ENCODE measurements around the gene C1orf232. TPM values are rescaled to one million over a fixed set of nuclear protein-coding genes. Genes with fewer than 3 reads are reported as not detected.
A peak's percentile ranks its signal among the peaks of the same experiment; 100 is the strongest.

Gene C1orf232
- not detected in 2 replicates for total RNA-seq (2014; rRNA removed; shearing (Covaris generic))

DNA sequence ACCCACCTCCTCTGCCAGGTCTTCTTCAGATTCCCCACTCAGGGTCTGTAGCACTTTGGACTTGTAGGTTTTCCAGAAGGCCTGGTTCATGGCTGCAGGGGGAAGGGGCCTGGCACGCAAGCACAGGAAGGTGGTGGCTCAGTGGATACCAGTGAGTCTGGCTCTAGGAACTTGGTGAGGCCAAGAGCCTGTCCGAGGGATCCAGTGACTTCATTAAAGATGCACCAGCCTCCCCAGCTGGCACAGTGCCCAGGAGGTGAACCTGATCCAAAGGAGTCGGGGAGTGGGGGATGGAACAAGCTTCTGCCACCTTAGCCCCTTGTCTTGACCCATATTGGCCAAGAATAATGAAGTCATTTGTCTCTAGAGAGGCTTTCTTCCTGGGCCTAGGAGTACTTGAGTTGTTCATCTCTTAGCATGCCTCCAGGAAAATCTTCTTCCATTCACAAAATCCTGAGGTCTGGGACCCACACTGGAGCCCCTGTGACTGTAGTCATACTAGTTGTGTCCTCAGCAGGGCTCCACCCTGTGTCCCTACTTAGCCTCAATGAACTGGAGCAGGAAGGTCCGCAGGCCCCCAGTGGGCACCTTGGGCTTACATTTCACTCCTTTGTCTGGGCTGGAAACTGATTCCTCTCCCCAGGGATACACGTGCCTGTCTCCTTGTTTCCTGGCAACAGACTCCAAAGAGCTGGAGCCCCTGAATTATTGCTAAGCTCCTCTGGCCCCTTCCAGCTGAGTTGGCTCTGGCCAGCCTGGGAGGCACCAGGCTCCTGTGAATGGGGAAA is at the start of gene C1orf232:
Gene C1orf232 (minus strand): TSS at position 554 of the 788 bp plus-strand sequence. CDS start 464 bp downstream, at position 90.
- no peak for DNase-seq (ENCODE audit: low read depth)

DNA sequence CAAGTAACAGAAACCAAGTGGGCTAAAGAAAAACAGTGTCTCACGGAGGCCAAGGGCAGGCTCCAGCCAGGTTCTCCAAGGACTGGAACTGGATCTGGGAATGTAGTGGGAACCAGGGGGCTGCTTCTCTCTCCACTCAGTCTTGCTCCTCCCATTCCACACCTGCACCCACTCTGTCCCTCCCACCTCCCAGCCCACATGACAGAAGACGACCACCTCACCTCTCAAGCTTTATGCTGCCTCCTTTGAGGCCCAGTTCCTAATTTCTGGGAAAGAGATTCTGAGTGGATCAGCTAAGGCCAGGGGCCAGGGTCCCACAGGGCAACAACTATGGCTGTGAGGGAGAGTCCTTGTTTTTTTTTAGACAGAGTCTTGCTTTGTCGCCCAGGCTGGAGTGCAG is 46.5 kb upstream of the C1orf232 start:
- no peak for DNase-seq (ENCODE audit: low read depth)

DNA sequence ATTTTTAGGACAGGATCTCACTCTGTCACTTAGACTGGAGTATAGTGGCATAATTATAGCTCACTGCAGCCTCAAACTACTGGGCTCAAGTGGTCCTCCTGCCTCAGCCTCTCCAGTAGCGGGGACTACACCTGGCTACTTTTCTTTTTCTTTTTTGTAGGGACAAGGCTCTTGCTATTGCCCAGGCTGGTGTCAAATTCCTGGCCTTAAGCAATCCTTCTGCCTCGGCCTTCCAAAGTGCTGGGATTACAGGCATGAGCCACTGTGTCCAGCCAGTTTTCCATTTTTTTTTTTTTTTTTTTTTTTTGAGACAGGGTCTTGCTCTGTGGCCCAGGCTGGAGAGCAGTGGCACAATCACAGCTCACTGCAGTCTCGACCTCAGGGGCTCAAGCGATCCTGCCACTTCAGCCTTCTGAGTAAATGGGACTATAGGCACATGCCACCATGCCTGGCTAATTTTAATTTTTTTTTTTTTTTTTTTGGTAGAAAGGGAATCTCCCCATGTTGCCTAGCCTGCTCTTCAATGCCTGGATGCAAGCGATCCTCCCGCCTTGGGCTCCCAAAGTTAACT is 44.7 kb upstream of the C1orf232 start:
- no peak for DNase-seq (ENCODE audit: low read depth)

DNA sequence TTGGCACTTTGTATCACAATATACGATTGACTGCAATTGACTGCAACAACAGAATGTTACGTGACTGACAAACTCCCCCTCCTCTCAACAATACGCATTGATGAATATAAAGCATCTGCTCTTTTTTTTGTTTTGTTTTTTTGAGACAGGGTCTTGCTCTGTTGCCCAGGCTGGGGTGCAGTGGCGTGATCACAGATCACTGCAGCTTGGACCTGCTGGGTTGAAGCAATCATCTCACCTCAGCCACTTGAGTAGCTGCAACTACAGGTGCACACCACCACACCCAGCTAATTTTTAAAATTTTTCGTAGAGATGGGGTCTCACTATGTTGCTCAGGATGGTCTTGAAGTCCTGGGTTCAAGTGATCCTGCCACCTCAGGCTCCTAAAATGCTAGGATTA is 44.0 kb upstream of the C1orf232 start:
- no peak for DNase-seq (ENCODE audit: low read depth)

DNA sequence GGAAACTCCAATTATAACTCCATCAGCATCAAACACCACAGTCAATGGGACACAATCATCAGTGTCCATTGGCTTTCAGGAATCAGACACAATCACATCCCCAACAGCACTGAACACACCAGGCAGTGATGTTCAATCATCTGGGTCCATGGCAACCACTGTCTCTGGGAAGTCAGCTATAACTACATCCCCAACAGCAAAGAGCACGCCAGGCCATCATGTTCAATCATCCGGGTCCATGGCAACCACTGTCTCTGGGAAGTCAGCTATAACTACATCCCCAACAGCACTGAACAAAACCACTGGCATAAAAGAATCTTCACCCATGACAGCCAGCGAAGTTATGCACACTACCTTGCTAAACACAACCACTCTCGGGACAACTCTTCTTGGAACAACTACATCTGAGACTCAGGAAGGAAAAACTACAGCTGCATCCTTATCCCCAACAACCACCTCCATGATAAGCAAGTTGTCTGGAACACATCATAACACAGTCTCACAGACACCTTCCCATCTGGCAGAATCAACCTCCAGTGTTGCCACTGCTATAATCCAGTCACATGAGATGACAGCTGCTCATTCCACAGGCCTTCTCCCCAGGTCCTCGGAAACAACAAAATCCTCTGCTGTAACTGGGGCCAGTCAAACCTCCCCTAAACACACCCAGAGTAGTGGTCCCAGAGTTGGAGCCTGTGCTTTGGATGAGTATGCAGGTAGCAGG is 41.5 kb upstream of the C1orf232 start:
- DNase-seq (ENCODE audit: low read depth), result no peak

DNA sequence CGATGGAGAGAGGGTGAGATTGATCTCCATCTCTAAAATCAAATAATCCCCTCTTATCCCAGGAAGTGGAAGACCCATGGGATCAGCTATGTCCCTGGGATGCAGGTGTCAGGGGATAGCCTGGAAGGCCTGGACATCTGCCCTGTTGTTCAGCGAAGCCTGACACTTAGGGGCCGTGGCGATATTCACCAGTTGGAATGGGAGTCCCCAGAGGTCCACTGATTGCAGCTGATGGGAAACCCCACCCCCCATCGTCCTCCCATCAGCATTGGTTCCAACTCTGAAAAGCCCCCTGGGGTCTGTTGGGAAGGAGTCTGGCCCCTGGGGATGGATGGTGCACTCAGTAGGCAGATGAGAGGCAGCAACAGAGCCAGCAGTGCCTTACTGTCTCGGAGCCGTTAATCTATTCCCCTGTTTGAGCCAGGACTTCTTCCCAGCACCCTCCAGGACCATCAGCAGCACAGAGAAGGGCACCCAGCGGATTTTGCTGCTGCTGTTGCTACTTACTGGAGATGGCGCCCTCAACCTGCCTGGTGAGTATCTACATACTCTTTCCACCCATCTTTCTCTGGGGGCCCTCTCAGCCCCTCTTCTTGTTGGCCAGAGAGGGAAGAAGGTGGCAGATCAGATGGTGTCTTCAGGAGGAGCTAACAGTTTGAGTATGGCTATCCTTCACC is 35.0 kb upstream of the C1orf232 start:
- DNase-seq (ENCODE audit: low read depth), result no peak

DNA sequence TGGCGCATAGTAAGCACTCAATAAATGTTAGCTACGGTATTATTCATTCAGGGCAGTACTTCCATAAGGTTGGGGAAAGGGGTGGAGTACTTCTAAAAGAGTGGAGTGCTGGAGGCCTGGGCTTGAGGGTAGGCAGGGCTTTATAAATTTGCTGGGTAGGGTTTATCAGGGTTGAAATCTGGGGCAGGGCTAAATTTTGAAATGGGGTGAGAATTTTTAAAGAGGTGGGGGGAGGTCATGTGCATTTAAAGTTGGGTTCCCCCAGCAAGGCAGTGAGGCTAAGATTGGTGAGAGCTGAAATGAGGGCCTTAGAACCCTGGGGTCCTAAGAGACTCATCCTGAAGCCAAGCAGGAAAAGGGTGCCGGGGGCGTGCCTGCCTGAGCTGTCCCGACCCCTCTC is 31.6 kb upstream of the C1orf232 start:
- DNase-seq (ENCODE audit: low read depth), result no peak

DNA sequence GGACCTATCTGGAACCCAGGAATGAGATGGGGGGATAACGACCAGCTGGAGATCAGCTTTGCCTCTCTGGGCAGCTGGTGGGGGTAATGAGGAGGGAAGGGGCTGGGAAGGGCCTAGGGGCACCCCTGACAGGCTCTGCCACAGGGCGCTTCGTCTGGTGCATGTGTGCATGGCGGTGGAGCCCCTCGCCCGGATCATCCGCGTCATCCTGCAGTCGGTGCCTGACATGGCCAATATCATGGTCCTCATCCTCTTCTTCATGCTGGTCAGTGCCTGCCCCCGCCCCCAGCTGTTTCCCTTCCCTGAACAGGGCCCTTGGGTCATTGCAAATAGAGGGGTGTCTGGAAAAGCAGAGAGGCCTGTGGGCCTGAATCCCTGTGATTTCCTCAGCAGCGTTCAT is 29.1 kb upstream of the C1orf232 start:
- DNase-seq (ENCODE audit: low read depth), result no peak

DNA sequence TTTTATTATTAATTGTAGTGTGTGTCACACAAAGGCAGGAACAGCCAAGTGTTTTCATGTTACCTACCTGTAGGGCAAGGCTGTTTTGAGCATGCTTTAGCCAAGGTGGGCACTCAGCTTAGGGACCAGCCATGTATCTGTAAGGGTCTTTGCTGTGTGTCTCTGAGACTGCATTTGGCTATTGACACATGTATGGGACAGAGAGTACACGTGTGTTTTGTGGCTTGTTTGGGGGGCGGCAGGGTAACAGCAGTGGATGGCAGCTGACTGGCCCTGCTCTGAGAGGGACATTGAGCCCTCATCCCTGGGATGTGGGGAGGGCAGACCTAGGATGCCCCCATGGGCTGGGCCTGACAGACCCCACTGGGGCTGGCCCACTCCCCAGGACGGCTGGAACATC is 28.5 kb upstream of the C1orf232 start:
- no peak for DNase-seq (ENCODE audit: low read depth)

DNA sequence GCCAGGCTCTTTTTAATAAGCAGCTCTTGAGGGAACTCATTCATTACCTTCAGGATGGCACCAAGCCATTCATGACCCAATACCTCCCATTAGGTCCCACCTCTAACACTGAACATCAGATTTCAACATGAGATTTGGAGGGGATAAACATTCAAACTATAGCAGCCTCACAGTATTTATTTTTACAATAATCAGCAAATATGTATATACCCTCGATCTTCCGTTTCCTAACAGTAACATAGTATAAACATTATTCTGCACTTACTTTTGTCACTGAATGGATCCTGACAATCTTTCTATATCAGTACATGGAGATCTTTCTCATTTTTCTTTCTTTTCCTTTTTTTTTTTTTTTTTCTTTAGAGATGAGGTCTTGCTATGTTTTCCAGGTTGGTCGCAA is 27.0 kb upstream of the C1orf232 start:
- no peak for DNase-seq (ENCODE audit: low read depth)

DNA sequence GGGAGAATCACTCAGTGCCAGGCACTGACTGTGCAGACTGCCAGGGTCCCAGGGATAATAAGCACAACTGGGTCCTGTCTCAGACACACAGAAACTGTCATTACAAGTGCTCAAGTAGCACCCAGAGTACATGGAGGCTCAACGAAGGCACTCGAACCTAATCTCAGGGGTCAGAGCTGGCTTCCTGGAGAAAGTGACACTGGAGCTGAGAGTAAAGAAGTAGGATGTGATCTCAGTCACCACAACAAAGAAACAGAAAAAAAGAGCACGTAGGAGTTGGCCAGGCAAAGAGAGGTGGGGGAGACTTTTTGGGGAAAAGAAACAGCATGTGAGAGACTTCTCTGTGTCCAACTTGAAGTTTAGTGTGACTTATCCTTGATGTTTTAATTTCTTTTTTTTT is 23.0 kb upstream of the C1orf232 start:
- DNase-seq (ENCODE audit: low read depth), result no peak

DNA sequence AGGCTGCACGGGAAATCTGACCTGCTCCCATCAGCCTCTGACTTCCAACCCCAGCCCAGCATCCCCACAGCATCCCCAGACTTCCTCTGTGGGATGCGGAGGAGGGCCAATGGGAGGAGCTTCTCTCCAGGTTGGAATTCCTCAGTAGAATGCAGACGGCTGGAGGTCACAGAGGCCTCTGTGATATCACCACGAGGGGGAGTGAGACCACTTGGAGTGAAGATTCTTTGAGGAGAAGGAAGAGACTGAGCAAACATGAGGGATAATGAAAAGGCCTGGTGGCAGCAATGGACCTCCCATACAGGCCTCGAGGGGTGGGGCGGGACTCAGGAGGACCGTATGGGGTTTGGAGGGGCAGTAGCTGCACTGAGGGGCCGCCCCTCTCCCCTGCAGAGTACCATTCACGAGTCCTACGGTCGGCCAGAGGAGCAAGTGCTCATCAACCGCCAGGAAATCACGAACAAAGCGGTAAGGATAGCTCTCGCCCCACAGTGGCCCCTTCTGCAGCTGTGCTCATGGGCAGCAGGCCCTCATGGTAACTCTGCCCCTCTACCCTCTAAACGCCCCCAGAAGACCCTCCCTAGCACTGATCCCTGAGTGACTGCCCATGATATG is 21.7 kb upstream of the C1orf232 start, which contains the start of gene CATSPER4:
Gene CATSPER4 (plus strand): TSS at position 230 of the 615 bp plus-strand sequence. CDS start 26 bp downstream, at position 256.
- peak; percentile 43 for DNase-seq (ENCODE audit: low read depth)

DNA sequence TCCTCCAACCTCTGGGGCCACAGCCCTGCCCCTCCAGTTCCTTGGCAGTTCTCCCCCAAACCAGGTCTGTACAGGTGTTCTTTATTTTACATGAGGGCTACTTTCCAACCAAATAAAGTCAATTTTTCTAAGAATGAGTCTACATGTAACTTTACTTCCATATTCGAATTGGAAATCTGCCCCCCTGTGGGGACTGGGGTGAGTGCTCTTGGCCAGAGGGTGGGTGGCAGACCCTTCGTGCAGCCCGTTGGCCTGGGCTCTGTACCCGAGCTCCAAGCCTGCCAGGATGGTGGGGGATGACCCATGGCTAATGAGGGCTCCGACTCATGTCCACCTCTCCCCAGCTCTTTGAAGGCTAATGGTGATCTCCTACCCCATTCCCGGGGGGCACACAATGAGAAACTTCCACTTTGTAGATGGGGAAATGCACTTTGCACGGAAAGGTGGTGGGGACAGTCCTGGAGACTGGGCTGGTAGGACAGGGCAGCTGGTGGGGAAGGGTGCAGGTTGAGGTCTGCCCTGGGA is 21.1 kb upstream of the C1orf232 start:
- DNase-seq (ENCODE audit: low read depth), result no peak

DNA sequence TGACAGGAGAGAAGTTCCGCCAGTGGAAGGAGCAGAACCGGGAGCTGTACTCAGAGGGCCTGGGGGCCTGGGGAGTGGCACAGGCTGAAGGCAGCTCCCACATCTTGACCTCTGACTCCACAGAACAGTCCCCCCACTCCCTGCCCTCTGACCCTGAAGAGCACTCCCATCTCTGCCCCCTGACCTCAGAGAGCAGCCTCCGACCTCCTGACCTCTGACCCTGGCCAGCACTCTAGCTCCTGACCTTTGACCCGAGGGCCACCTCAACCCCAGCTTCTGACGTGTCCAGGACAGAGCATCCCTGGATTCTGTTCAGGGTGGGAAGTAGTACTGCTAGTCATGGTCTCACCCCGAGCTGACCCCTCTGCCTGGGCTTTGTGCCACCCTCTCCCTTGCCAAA is 20.6 kb upstream of the C1orf232 start:
- DNase-seq (ENCODE audit: low read depth), result no peak

DNA sequence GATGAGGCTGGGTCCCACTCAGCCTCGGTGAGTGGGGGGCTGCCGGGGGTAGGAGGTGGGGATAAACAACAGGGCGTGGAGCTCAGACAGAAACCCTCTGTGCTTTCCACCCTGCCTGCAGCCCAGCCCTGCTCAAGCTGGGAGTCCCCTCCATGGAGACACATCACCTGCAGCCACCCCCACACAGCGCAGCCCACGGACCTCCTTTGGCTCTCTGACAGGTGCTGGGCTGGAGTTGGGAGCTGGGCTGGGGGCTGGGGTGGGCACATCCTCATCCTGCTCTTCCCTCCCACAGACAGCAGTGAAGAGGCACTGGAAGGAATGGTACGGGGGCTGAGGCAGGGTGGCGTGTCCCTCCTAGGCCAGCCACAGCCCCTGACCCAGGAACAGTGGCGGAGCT is 19.7 kb upstream of the C1orf232 start:
- no peak for DNase-seq (ENCODE audit: low read depth)

DNA sequence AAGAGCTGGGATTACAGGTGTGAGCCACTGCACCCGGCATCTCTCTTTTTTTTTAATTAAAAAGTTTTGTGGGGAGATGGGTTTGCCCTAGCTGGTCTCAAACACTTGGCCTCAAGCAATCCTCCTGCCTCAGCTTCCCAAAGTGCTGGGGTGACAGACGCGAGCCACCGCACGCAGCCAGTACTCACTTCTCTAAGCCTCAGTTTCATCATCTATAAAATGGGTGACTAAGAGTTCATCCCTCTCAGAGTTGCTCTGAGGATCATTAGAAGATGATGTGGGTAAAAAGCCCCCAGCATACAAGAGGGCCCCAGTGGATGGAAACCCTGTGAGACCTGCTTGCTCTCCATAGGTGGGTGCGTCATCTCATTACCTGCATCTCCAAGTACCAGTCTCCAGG is 19.1 kb upstream of the C1orf232 start:
- no peak for DNase-seq (ENCODE audit: low read depth)

DNA sequence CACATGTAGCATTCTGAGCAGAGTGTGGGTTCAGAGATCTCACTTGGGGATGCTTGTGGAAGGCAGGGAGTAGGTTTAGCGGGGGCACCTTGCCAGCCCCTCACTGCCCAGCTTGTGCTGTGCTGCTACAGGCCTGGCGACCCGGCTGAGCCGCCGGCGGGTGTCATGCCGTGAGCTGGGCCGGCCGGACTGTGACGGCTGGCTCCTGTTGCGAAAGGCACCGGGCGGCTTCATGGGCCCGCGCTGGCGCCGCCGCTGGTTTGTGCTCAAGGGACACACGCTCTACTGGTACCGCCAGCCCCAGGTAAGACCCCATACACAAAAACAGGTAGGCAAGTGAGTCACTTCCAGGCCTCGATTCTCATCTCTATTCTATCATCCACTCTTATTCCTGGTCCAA is 16.1 kb upstream of the C1orf232 start:
- DNase-seq (ENCODE audit: low read depth), result no peak

DNA sequence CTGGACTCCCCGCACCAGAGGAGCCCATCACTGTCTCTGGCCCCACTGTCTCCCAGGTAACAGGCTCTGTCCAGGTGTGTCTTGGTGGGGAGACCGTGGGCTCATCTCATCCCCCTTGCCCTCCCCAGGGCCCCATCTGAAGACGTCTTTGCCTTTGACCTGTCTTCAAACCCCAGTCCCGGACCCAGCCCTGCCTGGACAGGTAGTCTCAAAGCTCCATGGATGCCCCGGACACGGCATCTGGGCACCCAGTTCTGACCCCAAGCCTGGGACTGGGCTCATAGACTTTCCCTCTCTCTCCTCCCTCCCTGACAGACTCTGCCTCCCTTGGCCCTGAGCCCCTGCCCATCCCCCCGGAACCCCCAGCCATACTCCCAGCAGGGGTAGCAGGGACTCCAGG is 15.3 kb upstream of the C1orf232 start:
- DNase-seq (ENCODE audit: low read depth), result no peak

DNA sequence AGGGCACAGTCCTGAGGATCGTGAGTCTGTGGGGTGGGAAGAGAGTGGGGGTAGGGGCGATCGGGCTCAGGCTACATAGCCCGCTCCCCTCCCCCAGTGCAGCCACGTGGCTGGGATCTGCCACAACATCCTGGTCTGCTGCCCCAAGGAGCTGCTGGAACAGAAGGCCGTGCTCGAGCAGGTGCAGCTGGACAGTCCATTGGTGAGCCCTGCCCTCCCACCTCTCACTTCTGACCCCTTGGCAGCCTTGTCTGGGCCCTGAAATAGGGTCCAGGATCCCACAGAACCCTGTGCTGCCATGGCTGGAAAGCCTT is 13.6 kb upstream of the C1orf232 start:
- no peak for DNase-seq (ENCODE audit: low read depth)

DNA sequence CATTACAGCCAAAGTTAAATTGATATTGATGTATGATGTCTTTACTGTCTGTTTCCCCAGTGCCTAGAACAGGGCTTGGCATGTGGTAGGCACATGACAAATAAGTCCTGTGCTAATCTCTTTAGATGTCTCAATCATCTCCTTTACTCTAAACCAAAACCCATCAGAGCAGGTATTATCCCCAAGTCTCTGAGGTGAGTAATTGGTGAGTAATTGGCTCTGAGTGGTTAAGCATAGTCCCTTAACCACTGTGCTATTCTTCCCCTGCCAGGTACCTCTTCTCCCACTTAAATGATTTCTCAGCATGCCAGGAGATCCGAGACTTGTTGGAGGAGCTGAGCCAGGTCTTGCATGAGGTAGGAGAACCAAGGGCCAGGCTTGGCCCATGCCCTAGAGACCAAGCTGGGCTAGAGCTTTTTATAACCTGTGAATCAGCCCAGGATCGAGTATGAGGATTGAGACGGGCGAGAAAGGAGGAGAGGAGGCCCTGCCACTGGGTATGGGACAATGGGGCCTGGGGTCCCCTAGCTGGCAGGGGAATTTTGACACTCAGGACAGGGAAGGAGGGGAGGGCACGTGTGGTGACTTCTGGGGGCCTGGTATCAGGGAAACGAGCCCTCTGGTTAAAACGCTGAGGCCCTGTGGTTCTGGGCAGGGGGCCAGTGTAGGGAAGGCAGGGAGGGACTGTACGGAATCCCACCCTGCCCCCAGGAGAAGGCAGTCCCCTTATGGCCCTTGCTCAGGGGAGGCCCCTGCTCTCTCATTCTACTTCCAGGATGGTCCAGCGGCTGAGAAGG is 13.0 kb upstream of the C1orf232 start:
- DNase-seq (ENCODE audit: low read depth), result peak; percentile 32

DNA sequence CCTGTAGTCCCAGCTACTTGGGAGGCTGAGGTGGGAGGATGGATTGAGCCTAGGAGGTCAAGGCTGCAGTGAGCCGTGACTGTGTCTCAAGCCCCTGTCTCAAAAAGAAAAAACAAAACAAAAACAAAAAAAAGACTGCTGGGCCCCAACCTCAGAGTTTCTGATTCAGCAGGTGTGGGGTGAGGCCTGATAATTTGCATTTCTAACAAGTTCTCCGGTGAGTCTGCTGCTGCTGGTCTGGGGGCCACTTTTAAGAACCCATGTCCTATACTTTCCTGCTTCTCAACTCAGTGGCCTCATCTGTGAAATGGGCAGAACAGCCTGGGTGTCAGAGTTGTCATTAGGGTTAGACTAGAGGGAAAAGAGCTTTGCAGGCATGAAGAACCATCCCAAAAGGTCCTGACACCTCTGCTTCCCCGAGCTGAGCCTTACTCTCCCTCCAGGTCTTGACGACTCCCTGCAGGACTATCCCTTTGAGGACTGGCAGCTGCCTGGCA is 11.3 kb upstream of the C1orf232 start:
- no peak for DNase-seq (ENCODE audit: low read depth)

All from Daoy (cell line).